ENCODE data around the gene ACTMAP. TPM values are rescaled to one million over a fixed set of nuclear protein-coding genes. Genes with fewer than 3 reads are reported as not detected.

The ACTMAP gene
- total and polyA plus RNA-seq, 2 of the 13 experiments (the other 11 are each of a cell fraction or from before 2014, with no cell fraction given), result 2.2 to 7.9 TPM

- TF ChIP-seq TIGD3 (CRISPR knock-in tag; IDR thresholded peaks at IDR 0.05; ENCODE audit: borderline replicate concordance) (no peak), SPEN (CRISPR knock-in tag; IDR thresholded peaks at IDR 0.05; ENCODE audit: low read depth) (peak; percentile 52; the same call in 1 of the 2 replicates), ADNP (CRISPR knock-in tag; IDR thresholded peaks at IDR 0.05) (peak; percentile 47; the same call in 1 of the 2 replicates), ZNF740 (CRISPR knock-in tag; IDR thresholded peaks at IDR 0.05) (no peak), IRF2 (CRISPR knock-in tag; IDR thresholded peaks at IDR 0.05) (peak; percentile 71; the same call in 1 of the 2 replicates), SP1 (IDR thresholded peaks at IDR 0.05) (no peak), SP1 (CRISPR knock-in tag; IDR thresholded peaks at IDR 0.05) (peak; percentile 93), HMGA1 (CRISPR knock-in tag; conservative IDR thresholded peaks at IDR 0.05) (no peak), ZNF790 (CRISPR knock-in tag; IDR thresholded peaks at IDR 0.05; ENCODE audit: borderline replicate concordance) (0 out of 2 replicates have a peak, but pooled peaks have one; percentile 48), PLRG1 (conservative IDR thresholded peaks at IDR 0.05) (no peak), DMAP1 (CRISPR knock-in tag; IDR thresholded peaks at IDR 0.05) (0 out of 2 replicates have a peak, but pooled peaks have one; percentile 42), ZNF552 (CRISPR knock-in tag; IDR thresholded peaks at IDR 0.05; ENCODE audit: borderline replicate concordance) (no peak), MLXIP (CRISPR knock-in tag; IDR thresholded peaks at IDR 0.05; ENCODE audit: borderline replicate concordance) (no peak), ZNF205 (CRISPR knock-in tag; IDR thresholded peaks at IDR 0.05) (0 out of 2 replicates have a peak, but pooled peaks have one; percentile 53), ZNF687 (CRISPR knock-in tag; IDR thresholded peaks at IDR 0.05) (peak; percentile 72), SNAPC2 (CRISPR knock-in tag; IDR thresholded peaks at IDR 0.05) (no peak), HES4 (CRISPR knock-in tag; IDR thresholded peaks at IDR 0.05; ENCODE audit: borderline replicate concordance) (peak; percentile 45; the same call in 1 of the 2 replicates), SRSF4 (IDR thresholded peaks at IDR 0.05; ENCODE audit: low read depth, low read length, poor library complexity, severe bottlenecking) (no peak), ZNF577 (CRISPR knock-in tag; IDR thresholded peaks at IDR 0.05; ENCODE audit: borderline replicate concordance, low read depth) (no peak), SUZ12 (IDR thresholded peaks at IDR 0.05; ENCODE audit: low read depth, low read length) (no peak), KDM2A (CRISPR knock-in tag; IDR thresholded peaks at IDR 0.05; ENCODE audit: borderline replicate concordance, low read depth) (peak; percentile 79)
These were observed 33.6 kb downstream of the ACTMAP start, which contains the start of the genes COQ8B and ITPKC (continued) for GRCh38 chr19:40716482-40717324.
